GM12801 (cell line): ENCODE data around the gene EHBP1.

Source experiments
- TF ChIP-seq, protein P1 (sequence below): IDR thresholded peaks from one replicate; pipeline ENCODE4 v1.5.1; 2011; ENCODE audit warnings: control low read depth; ENCODE audit not compliant: insufficient read length; ENCODE audit errors: extremely low read depth

EHBP1 gene

DNA sequence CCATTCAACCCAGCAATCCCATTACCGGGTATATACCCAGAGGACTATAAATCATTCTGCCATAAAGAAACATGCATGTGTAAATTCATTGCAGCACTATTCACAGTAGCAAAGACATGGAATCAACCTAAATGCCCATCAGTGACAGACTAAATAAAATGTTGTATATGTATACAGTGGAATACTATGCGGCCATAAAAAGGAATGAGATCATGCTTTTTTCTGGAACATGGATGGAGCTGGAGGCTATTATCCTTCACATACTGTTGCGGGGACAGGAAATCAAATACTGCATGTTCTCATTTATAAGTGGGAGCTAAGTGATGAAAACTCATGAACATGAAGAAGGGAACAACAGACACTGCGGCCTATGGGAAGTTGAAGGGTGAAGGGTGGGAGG is 65.1 kb downstream of the EHBP1 start:
- TF ChIP-seq, protein P1, sequence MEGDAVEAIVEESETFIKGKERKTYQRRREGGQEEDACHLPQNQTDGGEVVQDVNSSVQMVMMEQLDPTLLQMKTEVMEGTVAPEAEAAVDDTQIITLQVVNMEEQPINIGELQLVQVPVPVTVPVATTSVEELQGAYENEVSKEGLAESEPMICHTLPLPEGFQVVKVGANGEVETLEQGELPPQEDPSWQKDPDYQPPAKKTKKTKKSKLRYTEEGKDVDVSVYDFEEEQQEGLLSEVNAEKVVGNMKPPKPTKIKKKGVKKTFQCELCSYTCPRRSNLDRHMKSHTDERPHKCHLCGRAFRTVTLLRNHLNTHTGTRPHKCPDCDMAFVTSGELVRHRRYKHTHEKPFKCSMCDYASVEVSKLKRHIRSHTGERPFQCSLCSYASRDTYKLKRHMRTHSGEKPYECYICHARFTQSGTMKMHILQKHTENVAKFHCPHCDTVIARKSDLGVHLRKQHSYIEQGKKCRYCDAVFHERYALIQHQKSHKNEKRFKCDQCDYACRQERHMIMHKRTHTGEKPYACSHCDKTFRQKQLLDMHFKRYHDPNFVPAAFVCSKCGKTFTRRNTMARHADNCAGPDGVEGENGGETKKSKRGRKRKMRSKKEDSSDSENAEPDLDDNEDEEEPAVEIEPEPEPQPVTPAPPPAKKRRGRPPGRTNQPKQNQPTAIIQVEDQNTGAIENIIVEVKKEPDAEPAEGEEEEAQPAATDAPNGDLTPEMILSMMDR = no peak

DNA sequence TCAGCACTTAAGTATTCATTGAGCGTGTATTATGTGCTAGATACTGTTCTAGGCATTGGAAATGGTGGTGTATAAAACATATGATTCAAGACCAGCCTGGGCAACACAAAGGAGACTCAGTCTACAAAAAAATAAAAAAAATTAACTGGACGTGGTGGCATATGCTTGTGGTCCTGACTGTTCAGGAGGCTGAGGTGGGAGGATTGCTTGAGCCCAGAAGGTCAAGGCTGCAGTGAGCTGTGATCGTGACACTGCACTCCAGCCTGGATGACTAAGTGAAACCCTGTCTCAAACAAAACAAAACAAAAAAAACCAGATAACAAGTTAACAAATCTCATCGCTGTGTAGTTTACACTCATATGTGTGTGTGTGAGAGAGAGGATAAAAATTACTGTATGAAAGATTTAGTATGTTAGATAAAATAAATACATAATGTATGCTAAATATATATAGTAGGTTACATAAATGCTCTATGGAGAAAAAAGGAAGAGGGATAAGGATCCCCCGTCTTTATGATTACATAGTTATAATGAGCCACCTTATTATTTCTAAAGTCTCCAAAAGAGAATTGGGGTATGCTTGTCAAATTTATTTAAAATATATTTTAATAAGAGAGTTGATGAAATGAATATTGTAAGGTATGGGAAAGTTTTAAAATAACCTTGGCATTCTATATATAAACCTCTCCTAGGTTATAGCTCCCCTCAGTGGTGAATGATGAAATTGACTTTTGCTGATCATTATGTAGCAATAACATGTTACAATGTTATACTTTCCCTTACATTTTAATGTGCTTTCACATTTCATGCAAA is 69.2 kb downstream of the EHBP1 start:
- TF ChIP-seq, protein P1 = no peak

- TF ChIP-seq, protein P1 = no peak
Measured at GRCh38 chr2:62775367-62775668, 69.8 kb downstream of the EHBP1 start.

GRCh38 chr2:62783679-62784078 is 78.2 kb downstream of the EHBP1 start:
- TF ChIP-seq, protein P1 = no peak

GRCh38 chr2:62784341-62784740 is 78.8 kb downstream of the EHBP1 start:
- TF ChIP-seq, protein P1 = no peak

- TF ChIP-seq, protein P1 = no peak
Measured at GRCh38 chr2:62785216-62785615, 79.7 kb downstream of the EHBP1 start.

DNA sequence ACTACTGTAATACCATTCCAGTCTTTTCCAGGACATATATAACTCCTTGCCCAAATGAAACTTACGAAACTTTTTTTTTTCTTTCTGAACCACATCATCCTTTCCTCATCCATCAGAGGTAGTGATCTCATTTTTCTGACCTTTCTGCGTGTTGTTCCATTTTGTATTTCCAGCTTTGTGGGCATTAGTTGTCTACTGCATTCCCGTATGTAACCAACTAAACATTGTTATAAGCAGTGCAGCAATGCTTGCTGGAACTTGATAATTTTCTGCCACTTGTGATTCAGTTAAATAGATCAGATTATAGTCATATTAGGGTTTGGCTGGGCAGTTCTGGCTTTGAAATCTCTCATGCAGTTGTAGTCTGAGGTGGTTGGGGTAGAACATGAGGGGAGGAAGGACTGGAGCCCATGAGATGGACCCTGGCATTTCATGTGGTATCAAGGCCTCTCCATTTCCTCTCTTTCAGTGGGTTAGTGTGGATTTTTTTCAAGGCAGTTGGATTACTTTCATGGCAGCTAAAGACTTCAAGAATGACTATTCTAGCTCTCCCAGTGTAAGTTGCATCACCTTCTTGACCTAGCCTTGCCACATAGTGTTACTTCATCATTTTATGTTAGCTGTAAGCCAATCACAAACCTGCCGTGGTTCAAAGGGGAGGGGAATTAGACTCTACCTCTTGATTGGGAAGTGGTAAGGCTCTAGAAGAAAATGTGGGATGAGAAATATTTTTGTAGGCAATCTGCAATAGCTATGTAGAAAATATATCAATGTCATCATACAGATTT is 80.5 kb downstream of the EHBP1 start:
- TF ChIP-seq, protein P1 = no peak
